ENCODE data around the gene ENTPD7. TPM values are rescaled to one million over a fixed set of nuclear protein-coding genes. Genes with fewer than 3 reads are reported as not detected.

Gene ENTPD7
- total and polyA plus RNA-seq, 10 of the 15 experiments (the other 5 are each of a cell fraction or from before 2014, with no cell fraction given), result 0.73 to 6.7 (median 5.2) TPM

GRCh38 chr10:99750641-99751040, 91.3 kb downstream of the ENTPD7 start (continued):
- no peak for TF ChIP-seq NKRF (conservative IDR thresholded peaks at IDR 0.05)
- no peak for TF ChIP-seq JUNB (IDR thresholded peaks at IDR 0.05)
- no peak for TF ChIP-seq MXI1 (IDR thresholded peaks at IDR 0.05; ENCODE audit: low read depth, low read length)
- no peak for TF ChIP-seq CTCF (IDR thresholded peaks at IDR 0.05 in 2 of 3, conservative IDR thresholded peaks at IDR 0.05 in 1 of 3; ENCODE audit: control insufficient read depth in 2 of 3, extremely low read depth in 1 of 3, insufficient read depth in 1 of 3, low read depth in 3 of 3, low read length in 3 of 3)
- TF ChIP-seq LARP7 (IDR thresholded peaks at IDR 0.05), result no peak

- H3K4me1 ChIP-seq (ENCODE audit: control insufficient read depth, insufficient read depth, low read length), result no peaks in the 10 kb centered on the region
- no peaks in the 10 kb centered on the region for H3K79me2 ChIP-seq (ENCODE audit: control insufficient read depth, insufficient read depth, low read length)
- no peaks in the 10 kb centered on the region for H3K9me3 ChIP-seq (replicated peaks; ENCODE audit: control insufficient read depth, insufficient read depth, low read length)
- H3K4me3 ChIP-seq, result no peak overlapping the region
- no TSS peak for BruUV-seq (replicated peaks)
- no peaks in the 10 kb centered on the region for H3K27me3 ChIP-seq (replicated peaks in 1 of 2; ENCODE audit: control insufficient read depth in 2 of 2, insufficient read depth in 2 of 2, low read length in 1 of 2)
- SMC1A ChIA-PET (ENCODE audit: uncharacterized antibody, unreplicated experiment), result no interaction called here
- in situ Hi-C loops (cut with MboI) (no loop called here), intact Hi-C loops (cut with micrococcal nuclease; ENCODE audit: unreplicated experiment) (no loop called here)
- ATAC-seq (no peak), DNase-seq (ENCODE audit: low read depth, low spot score) (no peak), FAIRE-seq (no peak)
- H3K36me3 ChIP-seq (ENCODE audit: control insufficient read depth in 2 of 2, insufficient read depth in 2 of 2, low read length in 1 of 2), result peaks cover 0 to 30% of the 10 kb centered on the region in 2 experiments; a peak in 2 of 4 replicates
- WGBS (ENCODE audit: insufficient coverage, insufficient replicate concordance, low lambda C conversion rate, missing lambda C conversion rate), result 10% methylated on average over 1 of the region's 1 CpG
- H3K4me2 ChIP-seq (ENCODE audit: control insufficient read depth, insufficient read depth), result no peak overlapping the region
- no peaks in the 10 kb centered on the region for H4K20me1 ChIP-seq (ENCODE audit: control insufficient read depth, insufficient read depth)
- POLR2A ChIA-PET, result no interaction called here
- H3K27ac ChIP-seq (ENCODE audit: control insufficient read depth, insufficient read depth), result no peak overlapping the region
- no peak overlapping the region for H2AFZ ChIP-seq (ENCODE audit: control insufficient read depth, low read depth, low read length)
- H3K9ac ChIP-seq (ENCODE audit: control insufficient read depth, insufficient read depth, low read length), result no peak overlapping the region
- CTCF ChIA-PET, result no interaction called here
- RAD21 ChIA-PET (ENCODE audit: unreplicated experiment), result no interaction called here
- no peak for TF ChIP-seq IRF4 (IDR thresholded peaks at IDR 0.05; ENCODE audit: low read depth, low read length)
- TF ChIP-seq HSF1 (IDR thresholded peaks at IDR 0.05; ENCODE audit: low read depth, low read length), result no peak
- TF ChIP-seq BHLHE40 (IDR thresholded peaks at IDR 0.05; ENCODE audit: borderline replicate concordance in 1 of 2, low read depth in 2 of 2, low read length in 1 of 2), result no peak
- no peak for TF ChIP-seq ATF3 (IDR thresholded peaks at IDR 0.05; ENCODE audit: borderline replicate concordance, extremely low read depth, low read depth, low read length)
- no peak for TF ChIP-seq CHD2 (IDR thresholded peaks at IDR 0.05; ENCODE audit: borderline replicate concordance, low read depth, low read length)
- no peak for TF ChIP-seq NBN (IDR thresholded peaks at IDR 0.05)
- TF ChIP-seq HCFC1 (IDR thresholded peaks at IDR 0.05; ENCODE audit: low read length), result no peak
- no peak for TF ChIP-seq SUZ12 (IDR thresholded peaks at IDR 0.05; ENCODE audit: unreplicated experiment)
- no peak for TF ChIP-seq SKIL (IDR thresholded peaks at IDR 0.05; ENCODE audit: low read depth, poor library complexity, severe bottlenecking)
- TF ChIP-seq CREM (IDR thresholded peaks at IDR 0.05; ENCODE audit: low read depth), result no peak
Observed at GRCh38 chr10:99754670-99755069, 95.4 kb downstream of the ENTPD7 start.
